ENCODE results near the gene SLC38A6.
A peak's percentile ranks its signal among the peaks of the same experiment; 100 is the strongest.

Gene SLC38A6

GRCh38 chr14:61080591-61081010 lies 99.6 kb downstream of the SLC38A6 start:
- H3K36me3 ChIP-seq (replicated peaks; ENCODE audit: low read depth, low read length) = no peaks in the 10 kb centered on the region
- H3K9ac ChIP-seq (ENCODE audit: low read length) = peak overlapping the region; percentile 27; the same call in 1 of the 2 replicates
- peaks cover 3% of the 10 kb centered on the region; the same call in 1 of the 2 replicates for H3K9me3 ChIP-seq (ENCODE audit: insufficient read depth, low read length)
- H3K4me1 ChIP-seq (ENCODE audit: low read length) = peaks cover 28% of the 10 kb centered on the region
- H2AFZ ChIP-seq (ENCODE audit: low read depth, low read length) = peak overlapping the region; percentile 16; the same call in 1 of the 2 replicates
- H3K4me2 ChIP-seq (ENCODE audit: low read length) = peak overlapping the region; percentile 79
- H3K27me3 ChIP-seq (ENCODE audit: low read depth, low read length) = no peaks in the 10 kb centered on the region
- peak overlapping the region; percentile 58 for H3K27ac ChIP-seq (ENCODE audit: low read length)
- H3K79me2 ChIP-seq (ENCODE audit: low read length) = no peaks in the 10 kb centered on the region
- no peaks in the 10 kb centered on the region for H4K20me1 ChIP-seq (ENCODE audit: insufficient read depth, low read length)
- TF ChIP-seq CTCF (IDR thresholded peaks at IDR 0.05; ENCODE audit: low read depth, low read length) (peak; percentile 22; the same call in 1 of the 2 replicates), EZH2phosphoT487 (IDR thresholded peaks at IDR 0.05; ENCODE audit: low read depth) (no peak)
- peak overlapping the region; percentile 41 for H3K4me3 ChIP-seq (ENCODE audit: low read length)

GRCh38 chr14:61088081-61088480 lies 107.0 kb downstream of the SLC38A6 start:
- H3K4me2 ChIP-seq (ENCODE audit: low read length) = no peak overlapping the region
- H3K27me3 ChIP-seq (ENCODE audit: low read depth, low read length) = no peaks in the 10 kb centered on the region
- no peaks in the 10 kb centered on the region for H3K36me3 ChIP-seq (replicated peaks; ENCODE audit: low read depth, low read length)
- no peak overlapping the region for H3K27ac ChIP-seq (ENCODE audit: low read length)
- no peak overlapping the region for H2AFZ ChIP-seq (ENCODE audit: low read depth, low read length)
- no peak overlapping the region for H3K4me3 ChIP-seq (ENCODE audit: low read length)
- no peaks in the 10 kb centered on the region for H3K79me2 ChIP-seq (ENCODE audit: low read length)
- H3K4me1 ChIP-seq (ENCODE audit: low read length) = peaks cover 30% of the 10 kb centered on the region
- H4K20me1 ChIP-seq (ENCODE audit: insufficient read depth, low read length) = no peaks in the 10 kb centered on the region
- no peaks in the 10 kb centered on the region for H3K9me3 ChIP-seq (ENCODE audit: insufficient read depth, low read length)
- H3K9ac ChIP-seq (ENCODE audit: low read length) = no peak overlapping the region
- no peak for TF ChIP-seq CTCF (IDR thresholded peaks at IDR 0.05; ENCODE audit: low read depth, low read length)
- no peak for TF ChIP-seq EZH2phosphoT487 (IDR thresholded peaks at IDR 0.05; ENCODE audit: low read depth)

GRCh38 chr14:61089126-61089750 lies 108.2 kb downstream of the SLC38A6 start:
- Histone ChIP-seq H3K4me2 (ENCODE audit: low read length) (0 out of 2 replicates have a peak overlapping the region, but pooled peaks have one; percentile 71), H3K9me3 (ENCODE audit: insufficient read depth, low read length) (no peaks in the 10 kb centered on the region), H3K36me3 (replicated peaks; ENCODE audit: low read depth, low read length) (no peaks in the 10 kb centered on the region), H2AFZ (ENCODE audit: low read depth, low read length) (no peak overlapping the region), H3K27me3 (ENCODE audit: low read depth, low read length) (no peaks in the 10 kb centered on the region), H4K20me1 (ENCODE audit: insufficient read depth, low read length) (no peaks in the 10 kb centered on the region), H3K79me2 (ENCODE audit: low read length) (no peaks in the 10 kb centered on the region), H3K4me3 (ENCODE audit: low read length) (no peak overlapping the region), H3K4me1 (ENCODE audit: low read length) (peaks cover 30% of the 10 kb centered on the region), H3K27ac (ENCODE audit: low read length) (no peak overlapping the region), H3K9ac (ENCODE audit: low read length) (no peak overlapping the region)
- TF ChIP-seq CTCF (IDR thresholded peaks at IDR 0.05; ENCODE audit: low read depth, low read length) (no peak), EZH2phosphoT487 (IDR thresholded peaks at IDR 0.05; ENCODE audit: low read depth) (no peak)

GRCh38 chr14:61090432-61091216 lies 109.6 kb downstream of the SLC38A6 start:
- Histone ChIP-seq H2AFZ (ENCODE audit: low read depth, low read length) (no peak overlapping the region), H3K9me3 (ENCODE audit: insufficient read depth, low read length) (no peaks in the 10 kb centered on the region), H3K36me3 (replicated peaks; ENCODE audit: low read depth, low read length) (no peaks in the 10 kb centered on the region), H3K4me1 (ENCODE audit: low read length) (peaks cover 30% of the 10 kb centered on the region), H3K4me3 (ENCODE audit: low read length) (peak overlapping the region; percentile 40), H3K27me3 (ENCODE audit: low read depth, low read length) (no peaks in the 10 kb centered on the region), H3K4me2 (ENCODE audit: low read length) (peak overlapping the region; percentile 71), H4K20me1 (ENCODE audit: insufficient read depth, low read length) (no peaks in the 10 kb centered on the region), H3K79me2 (ENCODE audit: low read length) (no peaks in the 10 kb centered on the region), H3K9ac (ENCODE audit: low read length) (0 out of 2 replicates have a peak overlapping the region, but pooled peaks have one; percentile 0), H3K27ac (ENCODE audit: low read length) (peak overlapping the region; percentile 46)
- TF ChIP-seq EZH2phosphoT487 (IDR thresholded peaks at IDR 0.05; ENCODE audit: low read depth) (no peak), CTCF (IDR thresholded peaks at IDR 0.05; ENCODE audit: low read depth, low read length) (no peak)
